Activated CD8-positive, alpha-beta memory T cell treated with anti-CD3 and anti-CD28 coated beads, Interleukin-2, amount 10 ng/mL, durations not matched to agents 7 days and 5 days (primary cell): ENCODE data around the gene RNF141. TPM values are rescaled to one million over a fixed set of nuclear protein-coding genes. Genes with fewer than 3 reads are reported as not detected.

ENCODE experiments used
- ATAC-seq: fragments of 150-1000 bp; cut with Tn5 transposase; one replicate; pipeline ENCODE4 v1.10.0; 2021; ENCODE audit warnings: moderate library complexity
- CTCF ChIA-PET: fragments of 350-600 bp; sonication (Branson Sonifier 250); formaldehyde crosslinking; loops from one replicate; lab custom pipeline; 2021; ENCODE audit warnings: antibody characterized with exemption; lab: Charles Lee
- DNase-seq: peaks from one replicate; pipeline ENCODE4 v3.0.0-alpha.2; 2020
- H3K27ac Mint-ChIP-seq: one replicate; pipeline ENCODE4 v1.8.0; 2021; ENCODE audit warnings: mild to moderate bottlenecking, mixed read lengths
- H3K27me3 Mint-ChIP-seq: one replicate; pipeline ENCODE4 v1.8.0; 2021; ENCODE audit warnings: mixed read lengths
- H3K36me3 Mint-ChIP-seq: one replicate; pipeline ENCODE4 v1.8.0; 2021; ENCODE audit warnings: mild to moderate bottlenecking, mixed read lengths
- H3K4me1 Mint-ChIP-seq: one replicate; pipeline ENCODE4 v1.8.0; 2021; ENCODE audit warnings: mixed read lengths
- H3K4me3 Mint-ChIP-seq: one replicate; pipeline ENCODE4 v1.8.0; 2021; ENCODE audit warnings: mild to moderate bottlenecking, moderate library complexity, mixed read lengths
- H3K9me3 Mint-ChIP-seq: one replicate; pipeline ENCODE4 v1.8.0; 2022; ENCODE audit warnings: low read depth, mixed read lengths
- total RNA-seq, 2 experiments: library from RNA; stranded (reverse); gene quantifications; one replicate each; pipeline ENCODE4 v1.2.3, GENCODE V29; 2021

The RNF141 gene
- total RNA-seq, 2 experiments from 2014 or later: 9.4 to 10.1 TPM

GRCh38 chr11:10488121-10488933, 52.7 kb downstream of the RNF141 start:
- DNase-seq: peak; percentile 37
- Mint-ChIP-seq H3K4me3 (no peak overlapping the region), H3K36me3 (peaks cover 20% of the 10 kb centered on the region), H3K4me1 (peaks cover 16% of the 10 kb centered on the region), H3K9me3 (no peaks in the 10 kb centered on the region), H3K27me3 (no peaks in the 10 kb centered on the region), H3K27ac (peak overlapping the region; percentile 54)
- CTCF ChIA-PET: interaction anchor here (1.0 to 1.3 kb wide), 2 partner anchors 40 to 53 kb away, joined by 3 to 4 read pairs; partner anchors contain the start of gene RNF141
- no peak for ATAC-seq

GRCh38 chr11:10487002-10487647, 53.9 kb downstream of the RNF141 start:
- CTCF ChIA-PET: no interaction called here
- Mint-ChIP-seq H3K27me3 (no peaks in the 10 kb centered on the region), H3K9me3 (no peaks in the 10 kb centered on the region), H3K4me3 (no peak overlapping the region), H3K27ac (no peak overlapping the region), H3K4me1 (peaks cover 16% of the 10 kb centered on the region), H3K36me3 (peaks cover 16% of the 10 kb centered on the region)
- DNase-seq (peak; percentile 31), ATAC-seq (no peak)

- Mint-ChIP-seq H3K27ac (no peak overlapping the region), H3K9me3 (no peaks in the 10 kb centered on the region), H3K36me3 (peaks cover 18% of the 10 kb centered on the region), H3K27me3 (no peaks in the 10 kb centered on the region), H3K4me1 (peaks cover 16% of the 10 kb centered on the region), H3K4me3 (no peak overlapping the region)
- CTCF ChIA-PET: no interaction called here
- DNase-seq (no peak), ATAC-seq (no peak)
These were observed 54.7 kb downstream of the RNF141 start for GRCh38 chr11:10486161-10486840.

- CTCF ChIA-PET: no interaction called here
- Mint-ChIP-seq H3K36me3 (peaks cover 18% of the 10 kb centered on the region), H3K27ac (no peak overlapping the region), H3K9me3 (no peaks in the 10 kb centered on the region), H3K4me1 (peaks cover 16% of the 10 kb centered on the region), H3K27me3 (no peaks in the 10 kb centered on the region), H3K4me3 (no peak overlapping the region)
- no peak for DNase-seq
- ATAC-seq: no peak
These were observed 55.3 kb downstream of the RNF141 start for GRCh38 chr11:10485646-10486045.

- H3K4me3 Mint-ChIP-seq: no peak overlapping the region
- H3K27ac Mint-ChIP-seq: no peak overlapping the region
- DNase-seq: no peak
- no peaks in the 10 kb centered on the region for H3K27me3 Mint-ChIP-seq
- H3K36me3 Mint-ChIP-seq: peaks cover 14% of the 10 kb centered on the region
- no peaks in the 10 kb centered on the region for H3K9me3 Mint-ChIP-seq
- CTCF ChIA-PET: no interaction called here
- no peak for ATAC-seq
- H3K4me1 Mint-ChIP-seq: peaks cover 16% of the 10 kb centered on the region
These were observed 56.4 kb downstream of the RNF141 start for GRCh38 chr11:10484461-10485180.

- H3K36me3 Mint-ChIP-seq: peaks cover 14% of the 10 kb centered on the region
- no peaks in the 10 kb centered on the region for H3K27me3 Mint-ChIP-seq
- CTCF ChIA-PET: no interaction called here
- H3K4me1 Mint-ChIP-seq: peaks cover 9% of the 10 kb centered on the region
- H3K4me3 Mint-ChIP-seq: no peak overlapping the region
- no peak overlapping the region for H3K27ac Mint-ChIP-seq
- no peaks in the 10 kb centered on the region for H3K9me3 Mint-ChIP-seq
- DNase-seq (no peak), ATAC-seq (no peak)
These were observed 57.4 kb downstream of the RNF141 start for GRCh38 chr11:10483584-10483983.

GRCh38 chr11:10483174-10483573, 57.8 kb downstream of the RNF141 start:
- Mint-ChIP-seq H3K27ac (no peak overlapping the region), H3K4me3 (no peak overlapping the region), H3K9me3 (no peaks in the 10 kb centered on the region), H3K36me3 (peaks cover 12% of the 10 kb centered on the region), H3K4me1 (peaks cover 5% of the 10 kb centered on the region), H3K27me3 (no peaks in the 10 kb centered on the region)
- no peak for ATAC-seq
- CTCF ChIA-PET: no interaction called here
- no peak for DNase-seq

GRCh38 chr11:10481560-10482349, 59.2 kb downstream of the RNF141 start:
- Mint-ChIP-seq H3K27ac (no peak overlapping the region), H3K4me1 (peaks cover 5% of the 10 kb centered on the region), H3K4me3 (no peak overlapping the region), H3K27me3 (no peaks in the 10 kb centered on the region), H3K36me3 (peaks cover 10% of the 10 kb centered on the region), H3K9me3 (no peaks in the 10 kb centered on the region)
- CTCF ChIA-PET: no interaction called here
- DNase-seq: no peak
- no peak for ATAC-seq

GRCh38 chr11:10480760-10481159, 60.2 kb downstream of the RNF141 start:
- H3K36me3 Mint-ChIP-seq: peaks cover 10% of the 10 kb centered on the region
- H3K9me3 Mint-ChIP-seq: no peaks in the 10 kb centered on the region
- peak overlapping the region; percentile 33 for H3K27ac Mint-ChIP-seq
- no peaks in the 10 kb centered on the region for H3K27me3 Mint-ChIP-seq
- CTCF ChIA-PET: no interaction called here
- DNase-seq: no peak
- peaks cover 8% of the 10 kb centered on the region for H3K4me1 Mint-ChIP-seq
- no peak overlapping the region for H3K4me3 Mint-ChIP-seq
- ATAC-seq: no peak

GRCh38 chr11:10480026-10480425, 61.0 kb downstream of the RNF141 start:
- no peak overlapping the region for H3K4me3 Mint-ChIP-seq
- no peaks in the 10 kb centered on the region for H3K9me3 Mint-ChIP-seq
- peaks cover 8% of the 10 kb centered on the region for H3K4me1 Mint-ChIP-seq
- no peaks in the 10 kb centered on the region for H3K27me3 Mint-ChIP-seq
- ATAC-seq (no peak), DNase-seq (no peak)
- CTCF ChIA-PET: no interaction called here
- no peak overlapping the region for H3K27ac Mint-ChIP-seq
- H3K36me3 Mint-ChIP-seq: peaks cover 10% of the 10 kb centered on the region

- Mint-ChIP-seq H3K4me1 (peaks cover 8% of the 10 kb centered on the region), H3K27me3 (no peaks in the 10 kb centered on the region), H3K4me3 (no peak overlapping the region), H3K9me3 (no peaks in the 10 kb centered on the region), H3K36me3 (peaks cover 5% of the 10 kb centered on the region), H3K27ac (no peak overlapping the region)
- no peak for DNase-seq
- ATAC-seq: no peak
- CTCF ChIA-PET: no interaction called here
These were observed 62.1 kb downstream of the RNF141 start for GRCh38 chr11:10478574-10479550.

GRCh38 chr11:10478066-10478465, 62.9 kb downstream of the RNF141 start:
- Mint-ChIP-seq H3K9me3 (no peaks in the 10 kb centered on the region), H3K4me1 (peaks cover 8% of the 10 kb centered on the region), H3K27me3 (no peaks in the 10 kb centered on the region), H3K36me3 (peaks cover 5% of the 10 kb centered on the region), H3K27ac (no peak overlapping the region), H3K4me3 (no peak overlapping the region)
- ATAC-seq (no peak), DNase-seq (no peak)
- CTCF ChIA-PET: no interaction called here
